ENCODE data around the gene PPP1R3F. TPM values are rescaled to one million over a fixed set of nuclear protein-coding genes. Genes with fewer than 3 reads are reported as not detected.
A peak's percentile ranks its signal among the peaks of the same experiment; 100 is the strongest.
"Not testable (repeated sequence)": the region's sequence is repeated elsewhere in the genome, so short reads cannot be mapped to it uniquely, and the experiment has no call there.

The PPP1R3F gene
- polyA plus RNA-seq, 6 donors from 2014 or later = 1.3 to 10.5 (median 2.4) TPM

DNA sequence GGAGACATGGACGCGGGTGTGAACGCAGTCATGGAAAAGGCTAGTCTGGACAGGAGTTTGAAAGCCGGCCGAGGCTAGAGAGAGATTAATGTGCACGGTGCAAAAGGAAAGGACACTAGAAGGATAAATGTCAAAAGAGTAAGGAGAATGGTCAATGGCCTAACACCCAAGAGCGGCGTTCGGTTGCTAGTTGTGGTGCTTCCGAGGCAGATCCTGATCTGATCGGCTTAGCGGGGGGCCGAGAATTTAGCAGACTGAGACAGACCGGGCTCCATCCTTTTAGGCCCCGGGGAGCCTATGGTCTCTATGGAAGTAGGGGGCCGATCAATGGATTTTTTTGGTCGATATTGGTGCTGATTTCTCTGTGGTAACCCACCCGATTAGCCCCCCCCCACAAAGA is 40.8 kb downstream of the PPP1R3F start:
- no peak for DNase-seq
- H3K27me3 Mint-ChIP-seq = no peaks in the 10 kb centered on the region
- H3K27ac Mint-ChIP-seq = peak overlapping the region in 3 of 6 donors; percentile 6 to 93 (median 41)
- ATAC-seq (ENCODE audit: low read depth in 2 of 2) = no peak
- peaks cover 0 to 6% of the 10 kb centered on the region in 2 donors for H3K36me3 Mint-ChIP-seq
- H3K4me1 Mint-ChIP-seq = peaks cover 20 to 21% (median 21%) of the 10 kb centered on the region in 3 donors
- H3K4me3 Mint-ChIP-seq = peak overlapping the region in 2 of 8 donors; percentile 71 to 81
- H3K9me3 Mint-ChIP-seq = peaks cover 0 to 4% (median 2%) of the 10 kb centered on the region in 7 donors

GRCh38 chrX:49312176-49312575 is 42.6 kb downstream of the PPP1R3F start:
- peaks cover 0 to 4% (median 2%) of the 10 kb centered on the region in 7 donors for H3K9me3 Mint-ChIP-seq
- peaks cover 0 to 6% of the 10 kb centered on the region in 2 donors for H3K36me3 Mint-ChIP-seq
- H3K4me3 Mint-ChIP-seq = no peak overlapping the region
- no peak overlapping the region for H3K27ac Mint-ChIP-seq
- ATAC-seq (ENCODE audit: low read depth in 2 of 2) = no peak
- no peak for DNase-seq
- peaks cover 20 to 21% (median 21%) of the 10 kb centered on the region in 3 donors for H3K4me1 Mint-ChIP-seq
- H3K27me3 Mint-ChIP-seq = no peaks in the 10 kb centered on the region

DNA sequence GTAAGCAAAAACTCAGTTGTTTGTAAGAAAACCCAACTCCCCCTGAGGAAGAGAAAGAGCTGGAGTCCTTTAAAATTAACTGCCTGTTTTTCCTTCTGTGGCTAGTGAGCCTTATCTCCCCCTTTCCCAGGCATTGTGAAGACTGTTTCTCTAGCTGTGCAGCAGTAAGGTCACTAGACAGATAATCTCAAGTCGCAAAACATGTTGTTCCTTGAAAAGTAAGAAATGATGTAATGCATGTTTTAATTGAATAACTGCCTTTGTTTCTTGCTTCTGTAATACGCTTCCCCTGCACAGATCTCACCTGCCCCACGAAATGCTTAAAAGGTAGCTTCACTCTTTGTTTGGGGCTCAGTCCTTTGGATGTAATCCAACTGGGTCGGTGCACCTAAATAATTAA is 46.5 kb downstream of the PPP1R3F start:
- Mint-ChIP-seq H3K27me3 (no peaks in the 10 kb centered on the region), H3K4me1 (no peaks in the 10 kb centered on the region), H3K36me3 (no peaks in the 10 kb centered on the region), H3K4me3 (peak overlapping the region in 1 of 8 donors; percentile 6), H3K27ac (no peak overlapping the region), H3K9me3 (no peaks in the 10 kb centered on the region)
- ATAC-seq (ENCODE audit: low read depth in 2 of 2) (no peak), DNase-seq (no peak)

DNA sequence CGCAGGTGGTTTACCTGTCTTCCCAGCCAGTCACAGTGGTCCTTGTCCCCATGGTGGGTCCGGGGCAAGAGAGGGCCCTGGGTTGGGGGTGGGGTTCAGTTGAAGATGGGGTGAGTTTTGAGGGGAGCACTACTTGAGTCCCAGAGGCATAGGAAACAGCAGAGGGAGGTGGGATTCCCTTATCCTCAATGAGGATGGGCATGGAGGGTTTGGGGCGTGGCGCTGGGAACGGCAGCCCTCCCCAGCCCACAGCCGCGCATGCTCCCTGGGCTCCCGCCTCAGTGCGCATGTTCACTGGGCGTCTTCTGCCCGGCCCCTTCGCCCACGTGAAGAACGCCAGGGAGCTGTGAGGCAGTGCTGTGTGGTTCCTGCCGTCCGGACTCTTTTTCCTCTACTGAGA is 52.1 kb downstream of the PPP1R3F start, which contains the start of gene GAGE12J:
Gene GAGE12J, plus strand, starts transcription at position 301 of the 400 bp plus-strand sequence. CDS start 1,157 bp downstream, outside the sequence.
- not testable (repeated sequence) for H3K36me3 Mint-ChIP-seq; H3K9me3 Mint-ChIP-seq; H3K4me1 Mint-ChIP-seq; H3K27me3 Mint-ChIP-seq; H3K4me3 Mint-ChIP-seq; ATAC-seq (ENCODE audit: low read depth in 2 of 2); DNase-seq; H3K27ac Mint-ChIP-seq

DNA sequence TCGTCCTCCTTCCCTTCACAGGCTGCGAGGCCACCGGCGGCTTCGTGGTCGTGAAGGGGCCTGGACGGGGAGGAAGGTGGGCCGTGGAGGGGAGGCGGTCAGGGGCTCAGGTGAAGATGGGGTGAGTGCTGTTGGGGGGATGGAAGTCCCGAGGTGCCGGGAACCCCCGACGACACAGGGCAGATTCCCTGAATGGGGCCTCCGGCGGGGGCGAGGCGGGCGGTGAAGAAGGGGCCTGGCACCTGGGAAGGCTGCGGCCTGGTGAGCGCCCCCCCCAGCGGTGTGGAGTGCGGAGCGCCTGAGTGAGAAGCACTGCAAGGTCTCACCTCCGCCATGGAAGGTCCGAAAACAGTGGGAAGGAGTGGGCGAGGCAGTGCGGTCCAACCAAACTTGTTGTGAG is 52.7 kb downstream of the PPP1R3F start:
- H3K27ac Mint-ChIP-seq; ATAC-seq (ENCODE audit: low read depth in 2 of 2); H3K4me1 Mint-ChIP-seq; H3K4me3 Mint-ChIP-seq; H3K36me3 Mint-ChIP-seq; H3K9me3 Mint-ChIP-seq; H3K27me3 Mint-ChIP-seq; DNase-seq: not testable (repeated sequence)

- H3K27me3 Mint-ChIP-seq; H3K27ac Mint-ChIP-seq; DNase-seq; H3K36me3 Mint-ChIP-seq; ATAC-seq (ENCODE audit: low read depth in 2 of 2); H3K4me1 Mint-ChIP-seq; H3K9me3 Mint-ChIP-seq; H3K4me3 Mint-ChIP-seq: not testable (repeated sequence)
Measured at GRCh38 chrX:49323735-49324134, 54.1 kb downstream of the PPP1R3F start.

GRCh38 chrX:49330421-49330820 is 60.8 kb downstream of the PPP1R3F start:
- not testable (repeated sequence) for ATAC-seq (ENCODE audit: low read depth in 2 of 2); H3K4me3 Mint-ChIP-seq; H3K36me3 Mint-ChIP-seq; H3K27me3 Mint-ChIP-seq; H3K9me3 Mint-ChIP-seq; DNase-seq; H3K4me1 Mint-ChIP-seq; H3K27ac Mint-ChIP-seq

- H3K9me3 Mint-ChIP-seq; H3K4me1 Mint-ChIP-seq; H3K36me3 Mint-ChIP-seq; ATAC-seq (ENCODE audit: low read depth in 2 of 2); H3K27ac Mint-ChIP-seq; H3K27me3 Mint-ChIP-seq; H3K4me3 Mint-ChIP-seq; DNase-seq: not testable (repeated sequence)
Measured at GRCh38 chrX:49331282-49331681, 61.7 kb downstream of the PPP1R3F start, which contains the start of gene GAGE13. GAGE13 (plus strand) TSS chrX:49331582; CDS start chrX:49332738, 1,156 bp downstream.

- H3K4me3 Mint-ChIP-seq; H3K36me3 Mint-ChIP-seq; H3K27me3 Mint-ChIP-seq; H3K9me3 Mint-ChIP-seq; DNase-seq; H3K4me1 Mint-ChIP-seq; ATAC-seq (ENCODE audit: low read depth in 2 of 2); H3K27ac Mint-ChIP-seq: not testable (repeated sequence)
Measured at GRCh38 chrX:49331841-49332240, 62.2 kb downstream of the PPP1R3F start.

Other genes starting within 250 kb of the PPP1R3F start
- gene TFE3, start 226.4 kb upstream of the PPP1R3F start, polyA plus RNA-seq (ENCODE audit: low read depth in 6 of 6) = 10 to 100 TPM in 1 of 6 donors, 1 to 10 TPM in 5; 4.5 to 11.4 (median 6.1) TPM
- 1 to 10 TPM in 1 of 6 donors, under 1 TPM in 4, not detected in 1; 0.62 to 1.7 (median 0.79) TPM for gene CCDC120, start 210.8 kb upstream of the PPP1R3F start, polyA plus RNA-seq (ENCODE audit: low read depth in 6 of 6)
- gene PRAF2, start 195.8 kb upstream of the PPP1R3F start, polyA plus RNA-seq (ENCODE audit: low read depth in 6 of 6) = 10 to 100 TPM; 25.5 to 49.0 (median 38.8) TPM
- 10 to 100 TPM; 50.0 to 84.9 (median 57.4) TPM for gene WDR45, start 189.9 kb upstream of the PPP1R3F start, polyA plus RNA-seq (ENCODE audit: low read depth in 6 of 6)
- gene GPKOW, start 146.1 kb upstream of the PPP1R3F start, polyA plus RNA-seq (ENCODE audit: low read depth in 6 of 6) = 10 to 100 TPM; 17.9 to 33.9 (median 22.0) TPM
- gene MAGIX, start 107.0 kb upstream of the PPP1R3F start, polyA plus RNA-seq (ENCODE audit: low read depth in 6 of 6) = under 1 TPM in 5 of 6 donors, not detected in 1; 0.18 to 0.96 (median 0.35) TPM
- gene PLP2, start 97.9 kb upstream of the PPP1R3F start, polyA plus RNA-seq (ENCODE audit: low read depth in 6 of 6) = 100 to 1,000 TPM; 110 to 208 (median 153) TPM
- 1 to 10 TPM in 5 of 6 donors, not detected in 1; 3.6 to 8.6 (median 5.4) TPM for gene PRICKLE3, start 83.4 kb upstream of the PPP1R3F start, polyA plus RNA-seq (ENCODE audit: low read depth in 6 of 6)
- gene SYP, start 69.6 kb upstream of the PPP1R3F start, polyA plus RNA-seq (ENCODE audit: low read depth in 6 of 6) = 1 to 10 TPM in 1 of 6 donors, under 1 TPM in 4, not detected in 1; 0.15 to 1.3 (median 0.47) TPM
- gene CACNA1F, start 36.5 kb upstream of the PPP1R3F start, polyA plus RNA-seq (ENCODE audit: low read depth in 6 of 6) = under 1 TPM; 0.08 to 0.25 (median 0.14) TPM
- gene CCDC22, start 34.3 kb upstream of the PPP1R3F start, polyA plus RNA-seq (ENCODE audit: low read depth in 6 of 6) = 10 to 100 TPM; 19.5 to 37.1 (median 22.3) TPM
- under 1 TPM in 4 of 6 donors, not detected in 2; 0.15 to 0.32 (median 0.22) TPM for gene FOXP3, start 5.1 kb upstream of the PPP1R3F start, polyA plus RNA-seq (ENCODE audit: low read depth in 6 of 6)
- not detected for gene GAGE10, start 33.9 kb downstream of the PPP1R3F start, polyA plus RNA-seq (ENCODE audit: low read depth in 6 of 6)
- not detected for gene GAGE12J, start 52.2 kb downstream of the PPP1R3F start, polyA plus RNA-seq (ENCODE audit: low read depth in 6 of 6)
- gene GAGE13, start 61.8 kb downstream of the PPP1R3F start, polyA plus RNA-seq (ENCODE audit: low read depth in 6 of 6) = not detected